ENCODE measurements around the gene ZFP42. TPM values are rescaled to one million over a fixed set of nuclear protein-coding genes. Genes with fewer than 3 reads are reported as not detected.
"Not testable (repeated sequence)": the region's sequence is repeated elsewhere in the genome, so short reads cannot be mapped to it uniquely, and the experiment has no call there.

ZFP42 gene
- total RNA-seq, 4 donors from 2014 or later: not detected

GRCh38 chr4:187996502-187997177 is 1.1 kb downstream of the ZFP42 start:
- intact Hi-C loops (cut with DNase I; ENCODE audit: low total_unique reads) (no loop called here), in situ Hi-C loops (cut with MboI; ENCODE audit: low sequenced_read_pairs in 4 of 4) (no loop called here)
- Histone ChIP-seq H3K27ac (no peak overlapping the region), H3K4me1 (no peaks in the 10 kb centered on the region), H3K9me3 (no peaks in the 10 kb centered on the region), H3K4me3 (no peak overlapping the region), H3K27me3 (no peaks in the 10 kb centered on the region), H3K36me3 (no peaks in the 10 kb centered on the region)
- no peak for DNase-seq
- no peak for ATAC-seq
- TF ChIP-seq, protein P1, sequence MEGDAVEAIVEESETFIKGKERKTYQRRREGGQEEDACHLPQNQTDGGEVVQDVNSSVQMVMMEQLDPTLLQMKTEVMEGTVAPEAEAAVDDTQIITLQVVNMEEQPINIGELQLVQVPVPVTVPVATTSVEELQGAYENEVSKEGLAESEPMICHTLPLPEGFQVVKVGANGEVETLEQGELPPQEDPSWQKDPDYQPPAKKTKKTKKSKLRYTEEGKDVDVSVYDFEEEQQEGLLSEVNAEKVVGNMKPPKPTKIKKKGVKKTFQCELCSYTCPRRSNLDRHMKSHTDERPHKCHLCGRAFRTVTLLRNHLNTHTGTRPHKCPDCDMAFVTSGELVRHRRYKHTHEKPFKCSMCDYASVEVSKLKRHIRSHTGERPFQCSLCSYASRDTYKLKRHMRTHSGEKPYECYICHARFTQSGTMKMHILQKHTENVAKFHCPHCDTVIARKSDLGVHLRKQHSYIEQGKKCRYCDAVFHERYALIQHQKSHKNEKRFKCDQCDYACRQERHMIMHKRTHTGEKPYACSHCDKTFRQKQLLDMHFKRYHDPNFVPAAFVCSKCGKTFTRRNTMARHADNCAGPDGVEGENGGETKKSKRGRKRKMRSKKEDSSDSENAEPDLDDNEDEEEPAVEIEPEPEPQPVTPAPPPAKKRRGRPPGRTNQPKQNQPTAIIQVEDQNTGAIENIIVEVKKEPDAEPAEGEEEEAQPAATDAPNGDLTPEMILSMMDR (IDR thresholded peaks at IDR 0.05 in 4 of 5, conservative IDR thresholded peaks at IDR 0.05 in 1 of 5): no peak

DNA sequence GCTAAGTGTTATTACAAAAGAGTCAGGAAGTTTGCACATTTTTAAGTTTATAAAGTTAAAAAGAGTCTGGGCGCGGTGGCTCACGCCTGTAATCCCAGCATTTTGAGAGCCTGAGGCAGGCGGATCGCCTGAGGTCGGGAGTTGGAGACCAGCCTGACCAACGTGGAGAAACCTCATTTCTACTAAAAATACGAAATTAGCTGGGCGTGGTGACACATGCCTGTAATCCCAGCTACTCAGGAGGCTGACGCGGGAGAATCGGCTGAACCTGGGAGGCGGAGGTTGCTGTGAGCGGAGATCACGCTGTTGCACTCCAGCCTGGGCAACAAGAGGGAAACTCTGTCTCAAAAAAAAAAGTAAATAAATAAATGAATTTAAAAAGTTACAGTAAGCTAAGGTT is 2.4 kb downstream of the ZFP42 start:
- H3K27ac ChIP-seq; intact Hi-C loops (cut with DNase I; ENCODE audit: low total_unique reads); H3K4me1 ChIP-seq; H3K4me3 ChIP-seq; H3K27me3 ChIP-seq; DNase-seq; ATAC-seq; in situ Hi-C loops (cut with MboI; ENCODE audit: low sequenced_read_pairs in 4 of 4); H3K9me3 ChIP-seq; H3K36me3 ChIP-seq: not testable (repeated sequence)

DNA sequence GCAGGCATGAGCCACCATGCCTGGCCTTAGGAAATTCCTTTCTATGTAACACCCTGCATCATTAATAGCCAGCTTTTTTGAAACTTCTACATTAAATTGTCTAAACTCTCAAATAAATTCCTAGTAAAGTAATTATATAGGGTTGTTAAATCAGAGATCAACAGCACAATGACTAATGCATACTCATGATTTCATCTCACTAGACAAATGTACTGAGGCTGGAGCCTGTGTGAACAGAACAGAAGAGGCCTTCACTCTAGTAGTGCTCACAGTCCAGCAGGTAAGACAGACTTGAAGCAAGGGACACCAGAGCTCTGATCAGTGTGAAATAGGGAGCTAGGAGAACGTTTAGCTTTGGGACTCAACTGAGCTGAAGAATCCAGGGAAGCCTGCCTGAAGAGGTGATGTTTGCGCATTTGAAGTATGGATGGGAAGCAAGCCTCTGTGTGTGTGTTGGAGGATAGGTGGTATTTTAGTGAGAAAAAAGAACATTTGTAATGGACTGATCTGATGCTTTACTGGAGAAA is 3.9 kb downstream of the ZFP42 start:
- intact Hi-C loops (cut with DNase I; ENCODE audit: low total_unique reads): no loop called here
- no peaks in the 10 kb centered on the region for H3K27me3 ChIP-seq

DNA sequence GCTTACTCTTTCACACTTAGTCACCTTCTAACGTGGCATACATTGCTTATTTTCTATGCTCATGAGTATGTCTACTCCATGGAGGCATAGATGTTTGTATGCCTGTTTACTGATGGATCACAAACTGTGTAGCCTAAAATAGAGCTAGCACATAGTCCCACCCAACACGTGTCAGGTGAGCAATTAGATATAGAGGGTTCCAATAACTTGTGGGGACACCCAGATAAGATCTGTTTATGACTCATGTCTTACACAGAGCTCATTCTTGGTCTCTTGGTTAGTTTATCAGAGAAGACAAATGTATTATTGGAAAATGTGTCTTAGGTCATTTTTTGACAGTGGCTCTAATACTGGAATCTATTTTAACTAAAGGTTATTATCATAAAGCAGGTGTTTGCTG is 6.8 kb downstream of the ZFP42 start:
- no peak for DNase-seq
- no peaks in the 10 kb centered on the region for H3K27me3 ChIP-seq
- H3K9me3 ChIP-seq: no peaks in the 10 kb centered on the region
- intact Hi-C loops (cut with DNase I; ENCODE audit: low total_unique reads) (no loop called here), in situ Hi-C loops (cut with MboI; ENCODE audit: low sequenced_read_pairs in 4 of 4) (no loop called here)
- TF ChIP-seq, protein P1 (IDR thresholded peaks at IDR 0.05 in 4 of 5, conservative IDR thresholded peaks at IDR 0.05 in 1 of 5): no peak
- no peak for TF ChIP-seq POLR2A (IDR thresholded peaks at IDR 0.05)
- ATAC-seq: no peak
- H3K4me1 ChIP-seq: no peaks in the 10 kb centered on the region
- no peak overlapping the region for H3K27ac ChIP-seq
- no peak overlapping the region for H3K4me3 ChIP-seq
- H3K36me3 ChIP-seq: no peaks in the 10 kb centered on the region

More for the DNA sequence above, 3.9 kb downstream of the ZFP42 start:
- TF ChIP-seq, protein P1 (IDR thresholded peaks at IDR 0.05 in 4 of 5, conservative IDR thresholded peaks at IDR 0.05 in 1 of 5): no peak
- TF ChIP-seq POLR2A (IDR thresholded peaks at IDR 0.05): no peak
- H3K36me3 ChIP-seq: no peaks in the 10 kb centered on the region
- in situ Hi-C loops (cut with MboI; ENCODE audit: low sequenced_read_pairs in 4 of 4): no loop called here
- no peak overlapping the region for H3K4me3 ChIP-seq
- ATAC-seq (no peak), DNase-seq (no peak)
- no peaks in the 10 kb centered on the region for H3K9me3 ChIP-seq
- H3K4me1 ChIP-seq: no peaks in the 10 kb centered on the region
- no peak overlapping the region for H3K27ac ChIP-seq

DNA sequence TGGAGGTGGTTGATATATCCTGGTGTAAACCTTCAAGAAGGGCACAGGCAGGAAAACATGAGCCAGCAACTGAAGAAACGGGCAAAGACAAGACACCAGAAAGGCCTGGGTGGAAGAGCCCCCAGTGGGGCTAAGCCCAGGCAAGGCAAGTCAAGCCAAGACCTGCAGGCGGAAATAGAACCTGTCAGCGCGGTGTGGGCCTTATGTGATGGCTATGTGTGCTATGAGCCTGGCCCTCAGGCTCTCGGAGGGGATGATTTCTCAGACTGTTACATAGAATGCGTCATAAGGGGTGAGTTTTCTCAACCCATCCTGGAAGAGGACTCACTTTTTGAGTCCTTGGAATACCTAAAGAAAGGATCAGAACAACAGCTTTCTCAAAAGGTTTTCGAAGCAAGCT is 7.2 kb downstream of the ZFP42 start:
- H3K9me3 ChIP-seq: no peaks in the 10 kb centered on the region
- ATAC-seq (no peak), DNase-seq (no peak)
- intact Hi-C loops (cut with DNase I; ENCODE audit: low total_unique reads): no loop called here
- TF ChIP-seq, protein P1 (IDR thresholded peaks at IDR 0.05 in 4 of 5, conservative IDR thresholded peaks at IDR 0.05 in 1 of 5): no peak
- no peak for TF ChIP-seq POLR2A (IDR thresholded peaks at IDR 0.05)
- in situ Hi-C loops (cut with MboI; ENCODE audit: low sequenced_read_pairs in 4 of 4): no loop called here
- no peaks in the 10 kb centered on the region for H3K4me1 ChIP-seq
- no peaks in the 10 kb centered on the region for H3K27me3 ChIP-seq
- H3K4me3 ChIP-seq: no peak overlapping the region
- H3K36me3 ChIP-seq: no peaks in the 10 kb centered on the region
- H3K27ac ChIP-seq: no peak overlapping the region
